Activated CD8-positive, alpha-beta memory T cell treated with anti-CD3 and anti-CD28 coated beads for 24 hours (primary cell): ENCODE results near the gene G3BP2.
"Not testable (repeated sequence)": the region's sequence is repeated elsewhere in the genome, so short reads cannot be mapped to it uniquely, and the experiment has no call there.

Source experiments
- DNase-seq: peaks from one replicate; pipeline ENCODE4 v3.0.0-alpha.2; 2020

G3BP2 gene

GRCh38 chr4:75673027-75673958 is at the start of gene G3BP2:
Gene G3BP2, minus strand, starts transcription at chr4:75673411. Its CDS starts 11,386 bp downstream, at chr4:75662025.
- peak; percentile 96 for DNase-seq

GRCh38 chr4:75722417-75722816 is 49.2 kb upstream of the G3BP2 start:
- no peak for DNase-seq

GRCh38 chr4:75718529-75718928 is 45.3 kb upstream of the G3BP2 start:
- DNase-seq: no peak

GRCh38 chr4:75717408-75717807 is 44.2 kb upstream of the G3BP2 start:
- no peak for DNase-seq

GRCh38 chr4:75716054-75716453 is 42.8 kb upstream of the G3BP2 start:
- not testable (repeated sequence) for DNase-seq

GRCh38 chr4:75715105-75715799 is 42.0 kb upstream of the G3BP2 start:
- no peak for DNase-seq

GRCh38 chr4:75714704-75715103 is 41.5 kb upstream of the G3BP2 start:
- DNase-seq: no peak

GRCh38 chr4:75714011-75714410 is 40.8 kb upstream of the G3BP2 start:
- no peak for DNase-seq

GRCh38 chr4:75710246-75710645 is 37.0 kb upstream of the G3BP2 start:
- no peak for DNase-seq

GRCh38 chr4:75708218-75708691 is 35.0 kb upstream of the G3BP2 start:
- DNase-seq: peak; percentile 62

- peak; percentile 24 for DNase-seq
Measured at GRCh38 chr4:75705198-75705977, 32.2 kb upstream of the G3BP2 start.

- peak; percentile 13 for DNase-seq
Measured at GRCh38 chr4:75702919-75703411, 29.8 kb upstream of the G3BP2 start.

- no peak for DNase-seq
Measured at GRCh38 chr4:75699299-75699698, 26.1 kb upstream of the G3BP2 start.

GRCh38 chr4:75698963-75699228 is 25.7 kb upstream of the G3BP2 start:
- no peak for DNase-seq

GRCh38 chr4:75698162-75698962 is 25.2 kb upstream of the G3BP2 start:
- DNase-seq: no peak

GRCh38 chr4:75696581-75696980 is 23.4 kb upstream of the G3BP2 start:
- no peak for DNase-seq

- peak; percentile 24 for DNase-seq
Measured at GRCh38 chr4:75696071-75696470, 22.9 kb upstream of the G3BP2 start.

- DNase-seq: not testable (repeated sequence)
Measured at GRCh38 chr4:75692066-75692465, 18.9 kb upstream of the G3BP2 start.

GRCh38 chr4:75687125-75687524 is 13.9 kb upstream of the G3BP2 start:
- DNase-seq: not testable (repeated sequence)

GRCh38 chr4:75686346-75686745 is 13.1 kb upstream of the G3BP2 start:
- DNase-seq: no peak

GRCh38 chr4:75685546-75686189 is 12.5 kb upstream of the G3BP2 start:
- DNase-seq: no peak
